ENCODE data around the gene CACNG1.
"Not testable (repeated sequence)": the region's sequence is repeated elsewhere in the genome, so short reads cannot be mapped to it uniquely, and the experiment has no call there.

Gene CACNG1

DNA sequence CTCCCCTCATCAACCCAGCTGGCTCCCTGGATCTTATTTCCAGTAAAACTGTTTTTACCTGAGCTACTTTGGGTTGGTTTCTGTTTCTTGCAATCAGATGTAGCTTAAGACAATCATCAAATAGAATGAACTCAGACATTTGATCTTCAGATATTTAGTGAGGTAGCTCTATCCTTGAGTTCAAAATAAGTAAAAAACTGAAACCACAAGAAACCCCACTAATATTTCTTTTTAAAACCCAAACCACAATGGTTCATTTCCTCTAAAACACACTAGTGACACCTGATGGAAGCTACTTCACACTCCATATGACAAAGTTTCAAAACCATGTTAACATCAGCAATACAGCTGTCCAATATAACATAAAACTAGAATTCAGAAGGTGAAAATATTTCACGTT, 37.8 kb downstream of the CACNG1 start:
- peak; percentile 42 to 44 for DNase-seq

DNA sequence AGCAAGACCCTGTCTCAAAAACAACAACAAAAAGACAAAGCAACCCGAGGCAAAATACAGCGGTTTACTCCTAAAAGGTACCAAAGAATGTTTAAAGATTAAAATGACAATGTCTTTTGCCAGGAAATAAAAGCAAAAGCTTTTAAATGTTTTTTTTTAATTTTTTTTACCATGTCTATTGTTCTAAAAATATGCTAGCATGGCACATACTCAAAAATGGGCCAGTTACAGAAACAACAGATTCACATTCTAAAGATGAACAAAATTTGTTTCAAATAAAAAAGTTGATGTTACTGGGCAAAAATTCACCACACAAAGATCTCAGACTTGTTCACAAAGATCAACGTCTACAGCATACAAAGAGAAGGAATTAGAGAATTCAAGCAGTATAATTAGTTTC, 41.1 kb downstream of the CACNG1 start:
- no peak for DNase-seq

DNA sequence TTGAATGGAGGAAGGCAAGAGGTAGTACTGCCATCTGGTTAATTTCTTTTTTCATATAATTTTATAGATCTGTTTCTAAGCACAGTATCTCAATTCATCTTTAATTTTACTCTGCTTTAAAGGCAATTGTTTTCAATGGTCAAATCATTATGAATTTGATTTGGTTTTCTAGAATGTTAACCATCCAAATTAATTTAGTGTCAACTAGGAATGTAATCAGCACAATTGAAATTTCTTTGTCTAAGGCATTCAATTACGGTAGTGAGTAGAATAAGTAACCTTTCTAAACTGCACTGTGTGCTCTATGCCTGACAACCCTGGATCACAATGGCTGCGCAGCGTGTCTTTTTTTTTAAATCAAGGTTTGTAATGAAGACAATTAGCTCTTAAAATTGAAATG, 44.3 kb downstream of the CACNG1 start:
- no peak for DNase-seq

DNA sequence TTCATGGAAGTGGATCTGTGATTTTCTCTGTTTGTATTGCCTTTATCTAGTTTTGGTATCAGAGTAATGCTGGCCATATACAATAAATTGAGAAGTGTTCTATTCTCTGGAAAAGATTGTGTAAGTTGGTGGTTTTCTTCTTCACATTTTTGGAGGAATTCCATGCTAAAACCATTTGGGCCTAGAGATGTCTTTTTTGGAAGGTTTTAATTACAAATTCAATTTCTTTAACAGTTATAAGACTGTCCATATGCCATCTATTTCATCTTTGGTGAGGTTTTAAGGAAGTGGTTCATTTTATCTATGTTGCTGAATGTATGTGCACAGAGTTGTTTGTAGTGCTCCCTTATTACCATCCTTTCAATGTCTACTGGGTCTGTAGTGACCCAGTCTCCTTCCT, 46.0 kb downstream of the CACNG1 start:
- no peak for DNase-seq

DNA sequence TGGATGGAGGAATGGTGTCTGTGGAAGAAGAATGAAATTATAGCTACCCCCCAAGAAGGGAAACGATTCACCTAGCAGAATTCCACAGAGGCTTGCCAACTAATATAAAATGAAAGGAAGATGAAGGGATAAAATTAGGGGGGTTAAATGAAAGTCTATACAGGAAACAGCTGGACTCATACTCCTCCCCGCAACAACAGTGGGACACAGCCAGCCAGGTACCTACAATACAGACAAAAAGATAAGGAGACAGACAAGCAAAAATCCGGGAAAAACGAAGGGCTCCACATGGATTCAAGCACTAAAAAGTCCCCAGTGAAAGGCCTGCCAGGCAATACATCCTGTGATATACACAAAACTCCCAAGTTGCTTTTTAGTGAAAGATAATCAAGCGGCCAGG, 47.9 kb downstream of the CACNG1 start:
- no peak for DNase-seq

DNA sequence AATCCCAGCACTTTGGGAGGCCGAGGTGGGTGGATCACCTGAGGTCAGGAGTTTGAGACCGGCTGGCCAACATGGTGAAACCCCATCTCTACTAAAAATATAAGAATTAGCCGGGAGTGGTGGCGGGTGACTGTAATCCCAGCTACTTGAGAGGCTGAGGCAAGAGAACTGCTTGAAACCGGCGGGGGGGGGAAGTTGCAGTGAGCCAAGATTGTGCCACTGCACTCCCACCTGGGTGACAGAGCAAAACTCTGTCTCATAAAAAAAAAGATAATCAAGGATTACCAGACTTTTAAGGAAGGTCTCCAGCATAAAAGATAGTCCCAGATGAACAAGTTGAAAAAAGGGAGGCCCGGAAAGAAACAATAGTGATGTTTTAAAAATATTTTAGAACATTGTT, 48.4 kb downstream of the CACNG1 start:
- not testable (repeated sequence) for DNase-seq

DNA sequence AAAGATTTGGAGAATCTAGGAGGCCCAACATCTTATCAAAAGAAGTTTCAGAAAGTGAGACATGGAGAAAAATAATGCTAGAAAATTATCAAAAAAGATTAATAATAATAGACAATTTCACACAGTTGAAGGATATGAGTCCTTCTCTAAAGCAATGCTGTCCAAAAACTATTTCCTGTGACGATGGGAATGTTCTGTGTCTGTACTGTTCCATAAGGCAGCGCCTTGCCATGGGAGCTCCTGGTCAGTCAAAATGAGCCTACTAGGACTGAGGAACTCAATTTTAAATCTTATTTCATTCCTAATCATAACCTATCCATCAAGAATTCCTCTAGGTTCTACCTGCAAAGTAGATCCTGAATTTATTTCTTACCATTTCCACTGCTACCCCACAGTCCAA, 49.0 kb downstream of the CACNG1 start:
- no peak for DNase-seq

DNA sequence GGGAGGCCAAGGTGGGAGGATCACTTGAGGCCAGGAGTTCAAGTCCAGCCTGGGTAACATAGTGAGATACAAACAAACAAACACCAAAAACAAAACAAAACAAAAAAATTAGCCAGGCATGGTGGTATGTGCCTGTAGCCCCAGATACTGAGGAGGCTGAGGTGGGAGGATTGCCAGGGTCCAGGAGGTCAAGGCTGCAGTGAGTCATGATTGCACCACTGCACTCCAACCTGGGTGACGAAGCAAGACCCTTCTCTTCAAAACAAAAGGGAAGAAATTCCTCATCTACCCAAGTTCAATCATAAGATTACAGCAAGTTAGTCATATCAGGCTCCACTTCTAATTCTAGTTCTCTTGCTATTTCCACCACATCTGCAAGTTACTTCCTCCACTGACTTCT, 50.9 kb downstream of the CACNG1 start:
- DNase-seq = not testable (repeated sequence)

DNA sequence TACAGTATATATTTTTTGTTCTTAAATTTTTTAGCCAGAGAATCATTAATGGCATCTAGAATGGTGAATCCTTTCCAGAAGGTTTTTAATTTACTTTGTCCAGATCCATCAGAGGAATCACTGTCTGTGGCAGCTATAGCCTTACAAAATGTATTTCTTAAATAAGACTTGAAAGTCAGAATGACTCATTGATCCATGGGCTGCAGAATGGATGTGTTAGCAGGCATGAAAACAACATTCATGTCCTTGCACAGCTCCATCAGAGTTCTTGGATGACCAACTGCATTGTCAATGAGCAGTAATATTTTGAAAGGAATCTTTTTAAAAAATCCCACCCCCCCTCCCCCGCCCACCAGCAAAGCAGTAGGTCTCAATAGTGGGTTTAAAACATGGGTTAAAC, 51.4 kb downstream of the CACNG1 start:
- DNase-seq = no peak

DNA sequence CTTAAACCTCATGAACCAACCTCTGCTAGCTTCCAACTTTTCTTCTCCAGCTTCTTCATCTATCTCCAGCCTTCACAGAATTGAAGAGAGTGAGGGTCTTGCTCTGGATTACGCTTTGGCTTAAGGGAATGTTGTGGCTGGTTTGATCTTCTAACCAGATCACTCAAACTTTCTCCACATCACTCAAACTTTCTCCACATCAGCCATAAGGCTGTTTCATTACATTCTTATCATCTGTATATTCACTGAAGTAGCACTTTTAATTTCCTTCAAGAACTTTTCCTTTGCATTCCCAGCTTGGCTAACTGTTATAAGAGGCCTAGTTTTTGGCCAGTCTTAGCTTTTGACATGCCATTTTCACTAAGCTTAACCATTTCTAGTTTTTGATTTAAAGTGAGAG, 52.3 kb downstream of the CACNG1 start:
- no peak for DNase-seq

DNA sequence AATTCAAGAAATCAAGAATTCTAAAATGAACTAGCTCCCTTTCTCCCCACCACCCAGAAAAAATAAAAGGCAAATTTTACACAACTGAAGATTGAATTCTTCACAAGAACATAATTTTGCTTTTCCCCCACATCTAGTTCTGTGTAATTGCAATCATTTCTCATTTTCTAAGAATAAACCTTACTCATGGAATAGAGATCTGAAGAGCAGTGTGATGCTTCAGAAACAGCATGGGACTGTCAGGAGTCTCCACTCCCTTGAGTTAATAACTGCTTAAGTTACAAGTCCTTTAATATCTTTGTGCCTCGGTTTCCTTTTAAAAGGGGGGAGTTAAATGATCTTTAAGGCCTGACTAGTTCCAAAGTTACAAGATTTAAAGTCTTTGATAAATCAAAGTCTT, 53.7 kb downstream of the CACNG1 start:
- no peak for DNase-seq

DNA sequence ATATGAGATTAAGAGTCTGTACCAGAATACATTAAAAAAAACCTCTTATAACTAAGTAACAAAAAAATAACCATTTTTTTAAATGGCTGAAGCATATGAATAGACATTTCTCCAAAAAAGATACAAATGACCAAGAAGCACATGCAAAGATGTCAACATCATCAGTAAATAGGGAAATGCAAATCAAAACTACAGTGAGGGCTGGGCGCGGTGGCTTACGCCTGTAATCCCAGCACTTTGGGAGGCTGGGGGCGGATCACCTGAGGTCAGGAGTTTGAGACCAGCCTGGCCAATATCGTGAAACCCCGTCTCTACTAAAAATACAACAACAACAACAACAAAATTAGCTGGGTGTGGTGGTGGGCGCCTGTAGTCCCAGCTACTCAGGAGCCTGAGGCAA, 60.3 kb downstream of the CACNG1 start:
- DNase-seq = not testable (repeated sequence)

DNA sequence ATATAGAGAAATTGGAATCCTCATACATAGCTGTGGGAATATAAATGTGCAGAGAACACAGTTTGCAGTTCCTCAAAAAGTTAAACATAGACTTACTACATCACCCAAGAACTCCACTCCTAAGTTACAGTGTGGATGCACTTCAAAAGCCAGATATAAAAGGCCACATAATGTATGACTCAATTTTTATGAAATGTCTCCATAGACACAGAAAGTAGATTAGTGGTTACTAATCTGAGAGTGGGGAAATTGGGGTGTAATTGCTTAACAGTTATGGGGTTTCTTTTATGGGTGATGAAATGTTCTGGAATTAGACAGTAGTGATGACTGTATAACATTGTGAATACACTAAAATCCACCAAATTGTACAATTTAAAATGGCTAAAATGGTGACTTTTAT, 60.9 kb downstream of the CACNG1 start:
- DNase-seq = peak in 1 of 2 experiments; percentile 26

All from Kasumi-1 (cell line).